Measurements from ENCODE around the gene ZNF428. TPM values are rescaled to one million over a fixed set of nuclear protein-coding genes. Genes with fewer than 3 reads are reported as not detected.

Gene ZNF428
- total RNA-seq, 1 donor from 2014 or later = 97.7 TPM

DNA sequence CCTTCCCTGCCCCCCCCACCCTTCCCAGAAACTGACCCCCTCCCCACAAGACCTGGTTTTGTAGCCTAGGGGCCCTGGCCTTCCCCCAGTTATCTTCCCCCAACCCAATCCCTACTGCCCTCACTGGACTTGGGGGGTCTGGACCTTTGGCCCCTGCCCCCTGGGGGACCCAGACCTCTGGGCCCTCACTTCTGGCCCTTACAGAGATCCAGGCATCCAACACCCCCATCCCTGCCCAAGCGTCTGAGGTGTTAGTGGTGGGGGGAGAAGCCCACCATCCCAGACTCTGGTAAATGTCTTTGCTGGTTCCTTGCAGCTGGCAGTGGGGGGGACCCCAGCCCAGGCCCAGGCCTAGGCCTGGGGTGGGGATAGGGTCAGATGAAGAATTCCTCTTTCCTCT, 3.5 kb upstream of the ZNF428 start:
- Mint-ChIP-seq H3K36me3 (ENCODE audit: low read depth, unreplicated experiment) (peaks cover 12% of the 10 kb centered on the region), H3K27ac (ENCODE audit: unreplicated experiment) (no peak overlapping the region), H3K4me1 (ENCODE audit: unreplicated experiment) (peaks cover 9% of the 10 kb centered on the region), H3K9me3 (ENCODE audit: unreplicated experiment) (no peaks in the 10 kb centered on the region), H3K27me3 (ENCODE audit: unreplicated experiment) (peaks cover 10% of the 10 kb centered on the region), H3K4me3 (ENCODE audit: unreplicated experiment) (no peak overlapping the region)
- DNase-seq (ENCODE audit: low spot score) = no peak
- TF ChIP-seq, protein P1, sequence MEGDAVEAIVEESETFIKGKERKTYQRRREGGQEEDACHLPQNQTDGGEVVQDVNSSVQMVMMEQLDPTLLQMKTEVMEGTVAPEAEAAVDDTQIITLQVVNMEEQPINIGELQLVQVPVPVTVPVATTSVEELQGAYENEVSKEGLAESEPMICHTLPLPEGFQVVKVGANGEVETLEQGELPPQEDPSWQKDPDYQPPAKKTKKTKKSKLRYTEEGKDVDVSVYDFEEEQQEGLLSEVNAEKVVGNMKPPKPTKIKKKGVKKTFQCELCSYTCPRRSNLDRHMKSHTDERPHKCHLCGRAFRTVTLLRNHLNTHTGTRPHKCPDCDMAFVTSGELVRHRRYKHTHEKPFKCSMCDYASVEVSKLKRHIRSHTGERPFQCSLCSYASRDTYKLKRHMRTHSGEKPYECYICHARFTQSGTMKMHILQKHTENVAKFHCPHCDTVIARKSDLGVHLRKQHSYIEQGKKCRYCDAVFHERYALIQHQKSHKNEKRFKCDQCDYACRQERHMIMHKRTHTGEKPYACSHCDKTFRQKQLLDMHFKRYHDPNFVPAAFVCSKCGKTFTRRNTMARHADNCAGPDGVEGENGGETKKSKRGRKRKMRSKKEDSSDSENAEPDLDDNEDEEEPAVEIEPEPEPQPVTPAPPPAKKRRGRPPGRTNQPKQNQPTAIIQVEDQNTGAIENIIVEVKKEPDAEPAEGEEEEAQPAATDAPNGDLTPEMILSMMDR (IDR thresholded peaks at IDR 0.05; ENCODE audit: unreplicated experiment) = no peak

DNA sequence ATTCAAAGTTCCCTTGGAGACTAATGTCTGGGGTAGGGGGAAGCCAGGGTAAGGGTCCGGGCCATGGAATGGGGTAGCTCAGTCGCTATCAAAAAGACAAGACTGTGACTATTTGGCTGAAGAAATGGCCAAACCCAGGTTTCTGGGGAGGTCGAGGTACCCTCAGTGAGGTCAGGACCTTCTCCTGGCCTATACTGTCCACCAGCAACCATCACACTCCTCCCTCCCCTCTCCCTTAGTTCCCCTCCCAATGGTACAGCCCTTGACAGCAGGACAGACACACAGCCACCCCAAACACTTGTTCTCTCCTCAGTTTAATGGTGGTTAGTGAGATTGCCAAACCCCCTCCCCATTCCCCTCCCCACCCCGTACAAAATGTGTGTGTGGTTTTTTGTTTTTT, 2.6 kb upstream of the ZNF428 start:
- TF ChIP-seq, protein P1 (IDR thresholded peaks at IDR 0.05; ENCODE audit: unreplicated experiment) = no peak
- H3K27ac Mint-ChIP-seq (ENCODE audit: unreplicated experiment) = no peak overlapping the region
- no peak for DNase-seq (ENCODE audit: low spot score)
- no peaks in the 10 kb centered on the region for H3K9me3 Mint-ChIP-seq (ENCODE audit: unreplicated experiment)
- no peak overlapping the region for H3K4me3 Mint-ChIP-seq (ENCODE audit: unreplicated experiment)
- peaks cover 12% of the 10 kb centered on the region for H3K36me3 Mint-ChIP-seq (ENCODE audit: low read depth, unreplicated experiment)
- H3K27me3 Mint-ChIP-seq (ENCODE audit: unreplicated experiment) = peaks cover 10% of the 10 kb centered on the region
- H3K4me1 Mint-ChIP-seq (ENCODE audit: unreplicated experiment) = peaks cover 6% of the 10 kb centered on the region

DNA sequence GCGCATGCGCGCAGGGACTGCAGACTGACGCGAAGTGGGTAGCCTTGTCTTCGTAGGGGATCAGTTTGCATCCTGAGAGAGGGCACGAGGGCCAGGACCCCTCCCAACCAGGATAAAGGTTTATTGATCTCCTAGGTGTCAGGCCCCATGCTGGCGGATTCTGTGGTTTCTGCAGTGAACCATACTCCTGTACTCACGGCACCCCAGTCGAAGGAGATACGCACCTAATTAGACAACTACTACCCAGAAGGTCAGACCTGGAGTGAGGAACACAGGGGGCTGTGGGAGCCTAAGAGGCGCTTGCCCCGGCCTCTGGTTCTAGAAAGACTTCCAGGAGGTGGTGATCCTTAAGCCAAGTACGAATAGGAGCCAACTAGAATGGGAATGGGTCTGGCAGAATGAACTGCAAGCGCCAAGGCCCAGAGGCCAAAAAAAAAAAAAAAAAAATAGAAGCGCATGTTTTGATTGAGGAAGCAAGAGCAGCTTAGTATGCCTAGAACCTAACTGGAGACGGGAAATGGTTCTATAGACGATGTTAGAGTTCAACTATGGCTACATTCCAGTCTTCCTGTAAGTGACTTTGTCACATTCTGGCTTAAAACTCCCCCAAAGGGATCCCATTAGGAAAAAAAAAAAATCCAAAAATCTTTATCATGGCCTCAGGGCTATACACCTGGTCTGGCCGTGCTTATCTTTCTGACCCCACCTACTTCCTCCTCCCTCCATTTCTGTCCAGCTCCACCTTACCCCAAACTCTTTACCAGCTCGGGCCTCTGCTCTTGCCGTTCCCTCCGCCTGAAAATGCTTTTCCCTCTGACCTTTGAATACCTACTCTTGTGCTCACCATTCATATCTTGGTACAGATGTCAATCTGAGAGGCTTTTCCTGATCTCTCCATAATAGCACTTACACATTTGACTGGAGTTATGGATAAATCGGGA, 902 bp upstream of the ZNF428 start:
- peaks cover 13% of the 10 kb centered on the region for H3K4me1 Mint-ChIP-seq (ENCODE audit: unreplicated experiment)
- H3K36me3 Mint-ChIP-seq (ENCODE audit: low read depth, unreplicated experiment) = peaks cover 12% of the 10 kb centered on the region
- peaks cover 10% of the 10 kb centered on the region for H3K27me3 Mint-ChIP-seq (ENCODE audit: unreplicated experiment)
- TF ChIP-seq, protein P1 (IDR thresholded peaks at IDR 0.05; ENCODE audit: unreplicated experiment) = no peak
- DNase-seq (ENCODE audit: low spot score) = no peak
- H3K27ac Mint-ChIP-seq (ENCODE audit: unreplicated experiment) = peak overlapping the region; percentile 89
- H3K4me3 Mint-ChIP-seq (ENCODE audit: unreplicated experiment) = peak overlapping the region; percentile 94
- H3K9me3 Mint-ChIP-seq (ENCODE audit: unreplicated experiment) = no peaks in the 10 kb centered on the region

DNA sequence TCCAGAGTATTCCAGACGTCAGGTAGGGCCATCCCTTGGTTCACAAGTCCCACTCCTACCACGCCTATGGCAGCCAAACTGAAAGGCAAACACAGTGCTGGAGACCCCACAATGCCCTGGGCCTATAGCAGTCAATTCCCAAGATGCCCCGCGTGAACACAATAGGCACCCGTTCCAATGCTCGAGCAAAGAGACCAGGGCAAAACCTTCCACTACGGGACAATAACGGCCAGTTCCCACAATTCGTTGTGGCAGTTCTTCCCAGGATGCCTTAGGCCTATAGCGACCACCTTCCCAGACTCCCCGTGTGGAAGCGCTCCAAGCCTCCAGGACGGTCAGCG, 538 bp downstream of the ZNF428 start:
- peaks cover 11% of the 10 kb centered on the region for H3K36me3 Mint-ChIP-seq (ENCODE audit: low read depth, unreplicated experiment)
- H3K4me1 Mint-ChIP-seq (ENCODE audit: unreplicated experiment) = peaks cover 13% of the 10 kb centered on the region
- DNase-seq (ENCODE audit: low spot score) = peak; percentile 35
- TF ChIP-seq, protein P1 (IDR thresholded peaks at IDR 0.05; ENCODE audit: unreplicated experiment) = no peak
- peak overlapping the region; percentile 92 for H3K27ac Mint-ChIP-seq (ENCODE audit: unreplicated experiment)
- peak overlapping the region; percentile 94 for H3K4me3 Mint-ChIP-seq (ENCODE audit: unreplicated experiment)
- H3K27me3 Mint-ChIP-seq (ENCODE audit: unreplicated experiment) = peaks cover 9% of the 10 kb centered on the region
- H3K9me3 Mint-ChIP-seq (ENCODE audit: unreplicated experiment) = no peaks in the 10 kb centered on the region

DNA sequence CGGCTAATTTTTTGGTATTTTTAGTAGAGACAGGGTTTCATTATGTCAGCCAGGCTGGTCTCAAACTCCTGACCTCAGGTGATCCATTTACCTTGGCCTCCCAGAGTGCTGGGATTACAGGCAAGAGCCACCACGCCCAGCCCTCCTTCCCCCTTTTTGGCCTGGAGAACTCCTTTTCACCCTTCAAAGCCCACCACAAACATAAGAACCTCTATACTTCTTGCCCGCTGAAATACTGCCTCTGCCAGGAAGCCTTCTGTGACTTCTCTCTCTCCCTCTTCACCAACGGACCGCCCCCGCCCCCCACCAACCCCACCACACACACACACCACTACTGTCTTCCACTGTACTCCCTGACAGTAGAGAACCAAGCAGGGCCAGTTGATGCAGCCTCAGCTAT, 2.5 kb downstream of the ZNF428 start:
- Mint-ChIP-seq H3K4me3 (ENCODE audit: unreplicated experiment) (no peak overlapping the region), H3K4me1 (ENCODE audit: unreplicated experiment) (peaks cover 15% of the 10 kb centered on the region), H3K36me3 (ENCODE audit: low read depth, unreplicated experiment) (peaks cover 29% of the 10 kb centered on the region), H3K9me3 (ENCODE audit: unreplicated experiment) (no peaks in the 10 kb centered on the region), H3K27me3 (ENCODE audit: unreplicated experiment) (peaks cover 7% of the 10 kb centered on the region), H3K27ac (ENCODE audit: unreplicated experiment) (no peak overlapping the region)
- no peak for DNase-seq (ENCODE audit: low spot score)
- TF ChIP-seq, protein P1 (IDR thresholded peaks at IDR 0.05; ENCODE audit: unreplicated experiment) = no peak

All from endothelial cell (in vitro differentiated cells).